NB4 (cell line): ENCODE results near the gene FAM3D.

ENCODE experiments used
- POLR2A ChIP-seq: IDR thresholded peaks from 2 replicates; pipeline ENCODE4 v1.6.1; 2011; ENCODE audit warnings: mild to moderate bottlenecking; ENCODE audit not compliant: insufficient read length; ENCODE audit errors: extremely low read depth
- TF ChIP-seq, protein P1 (sequence below): IDR thresholded peaks from one replicate; pipeline ENCODE4 v1.5.1; 2012; ENCODE audit warnings: low read depth, low read length

DNA sequence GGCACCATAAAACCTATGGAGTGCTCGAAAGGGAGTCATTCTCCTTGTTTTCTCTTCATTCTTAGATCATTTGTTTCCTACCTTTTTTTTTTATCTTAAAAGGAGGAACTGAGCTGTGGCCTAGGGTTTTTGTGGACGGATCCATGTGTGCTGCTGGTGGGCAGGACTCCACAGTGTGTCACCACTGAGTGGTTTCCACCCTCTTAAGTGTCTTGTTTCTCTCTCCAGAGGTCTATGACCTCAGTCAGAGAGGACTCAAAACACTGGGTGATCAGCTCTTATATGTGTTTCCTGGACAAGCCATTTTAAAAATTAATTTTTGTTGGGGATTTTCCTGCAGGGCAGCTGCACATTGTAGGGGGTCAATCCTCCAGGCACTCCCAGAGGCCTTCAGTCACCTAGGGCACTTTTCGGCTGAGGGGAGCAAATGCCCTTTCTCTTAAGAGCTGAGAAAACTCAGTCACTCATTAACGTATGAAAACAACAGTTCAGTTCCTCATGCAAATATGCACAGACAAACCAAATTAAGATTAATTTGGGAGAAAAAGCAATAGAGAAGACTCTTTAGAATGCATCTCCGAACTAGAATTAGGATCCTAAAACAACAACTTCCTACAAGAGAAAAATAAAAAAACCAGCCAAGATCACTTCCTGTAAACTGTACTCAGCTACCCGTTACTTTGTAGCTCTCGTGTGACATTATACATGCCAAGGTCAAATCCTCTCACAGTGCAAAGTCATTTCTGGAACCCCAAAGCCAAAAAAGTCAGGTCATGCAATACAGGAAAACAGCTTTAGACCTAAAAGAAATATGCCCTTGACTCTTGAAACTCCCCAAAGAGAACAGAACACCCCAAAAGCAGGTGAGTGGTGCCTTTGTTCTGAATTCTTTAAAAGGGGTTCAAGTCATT, 27.6 kb upstream of the FAM3D start:
- TF ChIP-seq, protein P1, sequence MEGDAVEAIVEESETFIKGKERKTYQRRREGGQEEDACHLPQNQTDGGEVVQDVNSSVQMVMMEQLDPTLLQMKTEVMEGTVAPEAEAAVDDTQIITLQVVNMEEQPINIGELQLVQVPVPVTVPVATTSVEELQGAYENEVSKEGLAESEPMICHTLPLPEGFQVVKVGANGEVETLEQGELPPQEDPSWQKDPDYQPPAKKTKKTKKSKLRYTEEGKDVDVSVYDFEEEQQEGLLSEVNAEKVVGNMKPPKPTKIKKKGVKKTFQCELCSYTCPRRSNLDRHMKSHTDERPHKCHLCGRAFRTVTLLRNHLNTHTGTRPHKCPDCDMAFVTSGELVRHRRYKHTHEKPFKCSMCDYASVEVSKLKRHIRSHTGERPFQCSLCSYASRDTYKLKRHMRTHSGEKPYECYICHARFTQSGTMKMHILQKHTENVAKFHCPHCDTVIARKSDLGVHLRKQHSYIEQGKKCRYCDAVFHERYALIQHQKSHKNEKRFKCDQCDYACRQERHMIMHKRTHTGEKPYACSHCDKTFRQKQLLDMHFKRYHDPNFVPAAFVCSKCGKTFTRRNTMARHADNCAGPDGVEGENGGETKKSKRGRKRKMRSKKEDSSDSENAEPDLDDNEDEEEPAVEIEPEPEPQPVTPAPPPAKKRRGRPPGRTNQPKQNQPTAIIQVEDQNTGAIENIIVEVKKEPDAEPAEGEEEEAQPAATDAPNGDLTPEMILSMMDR, result no peak
- no peak for TF ChIP-seq POLR2A
